T-helper 1 cell treated with Interleukin-12 subunit alpha and Interleukin-12 subunit beta and Interleukin-4 antibody, amounts not matched to agents 30 ng/mL and 1 ng/mL, for 36 hours (primary cell): ENCODE data around the gene RNF103. TPM values are rescaled to one million over a fixed set of nuclear protein-coding genes. Genes with fewer than 3 reads are reported as not detected.
"Not testable (repeated sequence)": the region's sequence is repeated elsewhere in the genome, so short reads cannot be mapped to it uniquely, and the experiment has no call there.

Experiments
- intact Hi-C: fragments of 100-400 bp; cut with micrococcal nuclease; formaldehyde crosslinking; loops from one replicate; pipeline ENCODE4 v1.15.1; 2024
- total RNA-seq: library from RNA; stranded (reverse); gene quantifications from 2 replicates; pipeline ENCODE4 v1.2.3, GENCODE V29; 2022

The RNF103 gene
- total RNA-seq = 16.2 and 16.4 TPM in 2 replicates

DNA sequence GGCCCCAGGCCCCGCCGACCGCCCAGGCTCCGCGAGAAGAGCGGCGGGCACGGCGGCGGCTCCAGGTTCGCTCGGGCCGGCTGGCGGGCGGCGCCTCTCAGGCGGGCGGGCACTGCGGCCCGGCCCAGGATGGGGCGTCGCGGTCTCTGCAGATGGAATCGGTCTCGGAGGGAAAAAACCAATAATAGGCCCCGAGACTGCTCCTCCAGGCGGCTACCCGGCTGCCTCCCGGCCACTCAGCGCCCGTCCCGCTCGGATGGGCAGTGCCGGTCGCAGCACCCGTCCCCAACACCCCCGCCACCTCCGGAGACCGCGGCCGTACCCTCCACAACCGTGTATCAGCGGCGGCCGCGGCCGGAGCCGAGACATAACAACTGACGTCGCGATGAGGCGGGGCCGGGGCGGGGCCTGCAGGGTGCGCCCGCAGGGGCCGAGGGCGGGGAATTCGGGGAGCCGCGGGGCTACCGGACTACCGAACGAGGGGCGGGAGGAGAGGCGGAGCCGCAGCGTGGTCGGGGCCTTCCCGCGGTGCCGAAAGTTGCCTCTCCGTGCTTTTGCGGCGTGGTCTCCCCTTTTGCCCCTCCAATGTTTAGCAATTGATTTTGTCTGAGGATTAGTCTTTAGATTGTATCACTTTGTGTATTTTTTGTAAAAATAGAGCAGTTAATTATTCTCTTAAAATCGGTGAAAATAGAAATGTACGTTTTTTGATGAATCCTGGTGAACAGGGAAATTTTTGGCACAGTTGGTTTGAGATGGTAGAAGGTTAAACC is at the start of gene RNF103:
TSS of gene RNF103 (minus strand) at position 372 of the 773 bp plus-strand sequence. CDS start 979 bp downstream, outside the sequence.
- intact Hi-C loops = loop anchor here (1.0 to 10.0 kb wide), 11 partner anchors 60 to 1685 kb away; partner anchors contain the start of genes CHMP3, IMMT, KRCC1 and MRPL35

- intact Hi-C loops = no loop called here
These were observed 49.3 kb upstream of the RNF103 start for GRCh38 chr2:86673011-86673410.

DNA sequence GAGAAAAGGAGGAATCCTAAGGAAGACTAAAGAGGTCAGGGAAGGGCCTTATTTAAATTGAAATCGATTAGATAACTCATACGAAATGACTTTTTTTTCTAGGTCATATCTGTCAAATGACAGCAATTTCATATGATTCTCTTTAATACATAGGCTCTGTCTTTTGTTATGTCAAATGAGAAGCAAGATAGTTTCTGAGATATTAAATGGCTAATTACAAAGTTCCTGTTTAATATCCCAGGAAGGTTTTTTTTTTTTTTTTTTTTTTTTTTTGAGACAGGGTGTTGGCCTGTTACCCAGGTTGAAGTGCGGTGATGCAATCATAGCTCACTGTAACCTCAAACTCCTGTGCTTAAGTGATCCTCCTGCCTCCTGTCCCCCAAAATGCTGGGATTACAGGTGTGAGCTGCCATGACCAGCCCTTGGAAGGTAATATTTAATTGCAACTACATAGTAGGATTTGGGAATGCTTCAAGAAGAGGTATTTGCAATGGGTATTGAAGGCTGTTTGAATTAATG is 48.4 kb upstream of the RNF103 start:
- intact Hi-C loops = no loop called here

GRCh38 chr2:86671337-86671981 is 47.8 kb upstream of the RNF103 start:
- intact Hi-C loops = no loop called here

- intact Hi-C loops = not testable (repeated sequence)
These were observed 45.7 kb upstream of the RNF103 start for GRCh38 chr2:86669323-86669722.

- intact Hi-C loops = no loop called here
These were observed 37.7 kb upstream of the RNF103 start for GRCh38 chr2:86661333-86661732.

DNA sequence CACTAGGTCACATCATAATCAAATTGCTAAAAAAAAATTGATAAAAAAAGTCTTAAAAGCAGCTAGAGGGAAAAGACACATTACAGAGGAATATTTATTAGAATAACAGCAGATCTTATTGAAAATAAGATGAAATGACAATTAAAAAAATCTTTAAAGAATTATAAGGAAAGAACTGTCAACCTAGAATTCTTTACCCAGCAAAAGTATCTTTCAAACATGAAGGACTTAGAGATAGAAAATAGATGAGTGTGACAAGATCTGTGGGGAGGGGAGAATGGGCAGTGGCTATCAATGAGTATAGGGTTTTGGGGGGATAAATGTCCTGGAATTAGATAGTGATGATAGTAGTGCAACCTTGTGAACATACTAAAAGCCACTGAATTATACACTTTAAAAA is 26.5 kb upstream of the RNF103 start:
- intact Hi-C loops = no loop called here

DNA sequence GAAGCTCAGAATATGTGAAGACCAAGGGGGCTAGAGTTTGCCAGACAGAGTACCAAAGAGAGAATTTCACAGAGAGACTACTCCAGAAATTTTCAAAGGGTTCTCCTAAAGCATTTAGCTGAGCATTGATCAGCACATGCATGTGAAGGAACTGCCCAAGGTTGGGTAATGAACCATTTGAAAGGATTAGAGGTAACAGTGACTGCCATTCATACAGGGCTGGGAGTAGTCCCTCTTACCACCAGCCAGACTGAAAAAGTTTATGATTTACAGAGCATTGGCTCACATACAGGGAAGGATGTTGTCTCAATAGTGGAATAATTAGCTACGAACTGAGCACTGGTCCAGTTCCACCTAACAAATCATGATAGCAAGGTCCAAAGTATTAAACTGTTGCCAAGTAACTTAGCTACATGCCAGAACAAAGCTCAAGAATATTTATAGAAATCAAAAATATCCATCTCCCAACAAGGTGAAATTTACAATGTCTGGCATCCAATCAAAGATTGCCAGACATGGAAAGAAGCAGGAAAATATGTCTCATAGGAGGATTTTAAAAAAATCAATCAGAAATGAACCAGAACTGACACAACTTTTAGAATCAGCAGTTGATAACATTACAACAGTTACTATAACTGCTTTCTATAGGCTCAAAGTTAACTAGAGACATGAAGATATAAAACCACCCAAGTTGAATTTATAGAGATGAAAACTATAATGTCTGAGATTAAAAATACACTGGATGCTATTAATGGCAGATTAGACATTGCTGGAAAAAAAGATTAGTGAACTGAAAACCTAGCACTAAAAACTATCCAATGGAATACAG is 25.7 kb upstream of the RNF103 start:
- intact Hi-C loops = no loop called here

GRCh38 chr2:86648681-86649080 is 25.0 kb upstream of the RNF103 start:
- intact Hi-C loops = no loop called here

- intact Hi-C loops = no loop called here
These were observed 23.2 kb upstream of the RNF103 start for GRCh38 chr2:86646865-86647264.

GRCh38 chr2:86646329-86646728 is 22.7 kb upstream of the RNF103 start:
- intact Hi-C loops = no loop called here

- intact Hi-C loops = no loop called here
These were observed 22.1 kb upstream of the RNF103 start for GRCh38 chr2:86645752-86646151.

GRCh38 chr2:86638712-86639111 is 15.0 kb upstream of the RNF103 start:
- intact Hi-C loops = no loop called here

DNA sequence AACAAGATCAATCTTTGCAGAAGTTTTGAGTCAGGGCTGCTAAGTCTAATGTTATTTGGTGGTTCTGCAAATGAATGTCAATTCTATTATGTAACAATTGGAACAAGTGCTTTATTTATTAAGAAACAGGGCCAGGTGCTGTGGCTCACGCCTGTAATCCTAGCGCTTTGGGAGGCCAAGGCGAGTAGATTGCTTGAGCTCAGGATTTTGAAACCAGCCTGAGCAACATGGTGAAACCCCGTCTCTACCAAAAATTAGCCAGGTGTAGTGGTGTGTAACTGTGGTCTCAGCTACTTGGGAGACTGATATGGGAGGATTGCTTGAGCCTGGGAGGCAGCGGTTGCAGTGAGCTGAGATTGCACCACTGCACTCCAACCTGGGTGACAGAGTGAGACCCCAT is 13.2 kb upstream of the RNF103 start:
- intact Hi-C loops = no loop called here

GRCh38 chr2:86634352-86634751 is 10.7 kb upstream of the RNF103 start:
- intact Hi-C loops = no loop called here

DNA sequence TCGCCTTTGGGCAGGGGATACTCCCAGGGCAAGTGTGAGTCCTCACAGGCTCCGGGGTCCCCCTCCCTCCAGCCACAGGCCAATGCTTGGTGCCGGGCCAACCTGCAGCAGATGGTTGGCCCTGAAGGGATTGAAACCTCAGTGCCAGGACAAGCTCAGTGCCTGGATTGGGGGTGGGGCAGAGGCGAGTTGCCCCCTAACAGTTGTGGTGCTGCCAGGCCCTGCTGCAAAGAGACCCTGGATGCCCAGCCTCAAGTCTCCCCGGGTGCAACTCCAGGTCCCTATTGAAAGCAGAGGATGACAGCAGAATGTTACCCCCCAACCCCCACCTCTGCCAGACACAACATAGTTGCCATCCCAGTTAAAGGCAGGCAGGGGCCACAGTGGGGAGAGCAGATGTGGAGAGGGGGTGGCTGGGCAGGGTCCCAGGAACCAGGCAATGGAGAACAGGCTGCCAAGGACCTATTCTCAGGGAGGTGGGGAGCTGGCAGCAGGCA is 9.5 kb upstream of the RNF103 start:
- intact Hi-C loops = no loop called here

- intact Hi-C loops = no loop called here
These were observed 9.0 kb upstream of the RNF103 start for GRCh38 chr2:86632672-86633071.

DNA sequence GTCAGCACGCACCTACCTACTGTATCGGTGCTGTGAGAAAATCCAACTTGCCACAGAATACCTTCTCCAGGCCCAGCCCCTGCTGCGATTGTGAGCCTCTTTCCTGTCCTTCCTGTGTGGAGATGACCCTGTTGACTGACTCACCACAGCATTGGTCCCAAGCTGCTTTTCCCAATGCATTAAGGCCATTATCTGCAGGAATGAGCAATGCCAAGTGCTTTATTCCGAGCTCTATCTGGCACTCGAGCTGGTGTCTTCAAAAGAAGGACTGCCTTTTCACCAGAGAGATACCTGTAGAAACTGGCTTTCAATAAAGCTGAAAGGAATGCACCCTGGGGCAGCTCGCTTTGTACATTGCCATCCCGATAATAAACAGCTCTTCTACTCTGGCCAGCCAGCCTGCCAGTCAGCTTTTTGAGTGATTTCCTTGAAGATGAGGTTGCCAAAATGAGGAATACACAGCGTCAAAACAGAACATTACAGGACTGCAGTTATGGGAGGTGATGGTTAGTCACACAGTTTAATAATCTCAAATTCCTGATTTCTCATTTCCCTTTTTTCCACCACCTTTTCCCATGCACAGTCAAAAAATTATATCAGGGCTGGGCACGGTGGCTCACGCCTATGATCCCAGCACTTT is 8.3 kb upstream of the RNF103 start:
- intact Hi-C loops = no loop called here

- intact Hi-C loops = loop anchor here (10.0 kb wide), 1 partner anchor 1427 kb away; the partner anchor contains the start of gene KRCC1
These were observed 4.4 kb upstream of the RNF103 start for GRCh38 chr2:86628091-86628522.

DNA sequence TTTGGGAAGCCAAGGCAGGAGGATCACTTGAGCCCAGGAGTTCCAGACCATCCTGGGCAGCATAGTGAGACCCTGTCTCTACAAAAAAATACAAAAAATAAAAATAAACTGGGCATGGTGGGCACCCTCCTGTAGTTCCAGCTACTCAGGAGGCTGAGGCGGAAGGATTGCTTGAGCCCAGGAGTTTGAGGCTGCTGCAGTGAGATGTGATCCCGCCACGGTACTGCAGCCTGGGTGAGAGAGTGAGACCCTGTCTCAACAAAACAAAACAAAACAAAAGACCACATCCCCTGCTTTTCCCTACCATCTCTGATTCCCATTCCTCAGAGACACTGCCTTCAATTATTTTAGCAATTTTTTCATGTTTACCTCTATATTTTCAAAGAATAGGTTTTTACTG is 3.9 kb upstream of the RNF103 start:
- intact Hi-C loops = loop anchor here (10.0 kb wide), 1 partner anchor 1427 kb away; the partner anchor contains the start of gene KRCC1

DNA sequence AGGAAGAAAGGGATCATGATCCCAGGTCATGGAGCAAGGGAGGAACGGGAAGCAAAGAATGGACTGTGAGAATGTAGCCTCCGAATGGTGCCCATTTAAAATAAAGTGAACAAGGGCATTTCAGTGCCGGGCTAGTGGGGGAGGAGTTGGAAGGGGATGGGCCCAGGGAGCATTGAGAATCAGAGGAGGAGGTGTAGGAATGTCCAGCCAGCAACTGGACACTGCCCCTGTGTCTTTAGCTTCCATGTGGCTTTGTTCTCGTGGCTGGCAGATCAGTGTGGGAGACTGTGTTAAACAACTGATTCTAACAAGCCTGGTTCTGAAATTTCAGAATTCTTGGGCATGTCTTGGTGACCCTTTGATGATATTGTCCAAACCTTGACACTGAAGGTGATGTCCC is 1.4 kb upstream of the RNF103 start:
- intact Hi-C loops = loop anchor here (10.0 kb wide), 1 partner anchor 1430 kb away; the partner anchor contains the start of gene KRCC1
